Liver (tissue), 9 donors: ENCODE data around the gene MIB1. TPM values are rescaled to one million over a fixed set of nuclear protein-coding genes. Genes with fewer than 3 reads are reported as not detected.
A peak's percentile ranks its signal among the peaks of the same experiment; 100 is the strongest.

Experiments
- DNase-seq: peaks from one replicate; pipeline ENCODE4 v3.0.0-alpha.2; 2017; ENCODE audit warnings: low spot score
- H3K27ac ChIP-seq, 2 donors: one replicate each; pipeline ENCODE4 v1.7.0; 2013; ENCODE audit warnings: inconsistent platforms in 2 of 2, low read length in 2 of 2, control low read depth in 1 of 2, low read depth in 1 of 2, mild to moderate bottlenecking in 1 of 2
- H3K27me3 ChIP-seq, 4 donors: one replicate each; pipeline versions ENCODE4 v1.6.1 to v1.7.0; 2013; ENCODE audit warnings: low read length in 3 of 4, inconsistent platforms in 1 of 4, mild to moderate bottlenecking in 1 of 4, moderate library complexity in 1 of 4; ENCODE audit not compliant: control insufficient read depth in 4 of 4, insufficient read depth in 4 of 4
- H3K36me3 ChIP-seq, 4 donors: one replicate each; pipeline versions ENCODE4 v1.6.1 to v1.7.0; 2013; ENCODE audit warnings: low read length in 3 of 4, mild to moderate bottlenecking in 3 of 4, low read depth in 1 of 4, moderate library complexity in 1 of 4; ENCODE audit not compliant: control insufficient read depth in 4 of 4, insufficient read depth in 3 of 4
- H3K4me1 ChIP-seq, 4 donors: one replicate each; pipeline versions ENCODE4 v1.6.1 to v1.7.0; 2013; ENCODE audit warnings: low read length in 3 of 4, mild to moderate bottlenecking in 3 of 4, moderate library complexity in 1 of 4; ENCODE audit not compliant: control insufficient read depth in 4 of 4, insufficient read depth in 4 of 4
- H3K4me3 ChIP-seq, 3 donors: one replicate each; pipeline versions ENCODE4 v1.6.1 to v1.7.0; 2013; ENCODE audit warnings: low read length in 3 of 3, control low read depth in 1 of 3, low read depth in 1 of 3, mild to moderate bottlenecking in 1 of 3
- H3K9ac ChIP-seq, 2 donors: one replicate each; pipeline ENCODE4 v1.7.0; 2013; ENCODE audit warnings: low read length in 2 of 2, mild to moderate bottlenecking in 2 of 2, moderate library complexity in 2 of 2, control low read depth in 1 of 2, low read depth in 1 of 2
- H3K9me3 ChIP-seq, 4 donors: one replicate each; pipeline versions ENCODE4 v1.6.1 to v1.7.0; 2013; ENCODE audit warnings: low read length in 3 of 4; ENCODE audit not compliant: control insufficient read depth in 4 of 4
- ATF3 ChIP-seq: IDR thresholded peaks from 2 replicates; pipeline ENCODE4 v1.6.1; 2016; ENCODE audit warnings: antibody characterized with exemption
- CTCF ChIP-seq: fragments of 150-350 bp; IDR thresholded peaks from 2 replicates; pipeline ENCODE4 v1.5.1; 2017; ENCODE audit warnings: improper control_type of control experiment, low read depth, low read length; ENCODE audit not compliant: missing input control
- EGR1 ChIP-seq, 2 donors: IDR thresholded peaks; 2 replicates each; pipeline ENCODE4 v1.6.1; 2016 to 2018; ENCODE audit warnings: antibody characterized with exemption in 2 of 2, low read depth in 2 of 2
- FOXA1 ChIP-seq: IDR thresholded peaks from 2 replicates; pipeline ENCODE4 v1.6.1; 2016; ENCODE audit warnings: antibody characterized with exemption
- FOXA2 ChIP-seq: IDR thresholded peaks from 2 replicates; pipeline ENCODE4 v1.6.1; 2016; ENCODE audit warnings: antibody characterized with exemption
- HNF4A ChIP-seq, 2 donors: conservative IDR thresholded peaks; 2 replicates each; pipeline ENCODE4 v1.6.1; 2016; ENCODE audit warnings: antibody characterized with exemption in 2 of 2, mild to moderate bottlenecking in 2 of 2
- HNF4G ChIP-seq: IDR thresholded peaks from 2 replicates; pipeline ENCODE4 v1.6.1; 2016; ENCODE audit warnings: antibody characterized with exemption
- JUND ChIP-seq, 2 donors: IDR thresholded peaks; 2 replicates each; pipeline ENCODE4 v1.6.1; 2016; ENCODE audit warnings: antibody characterized with exemption in 2 of 2
- MAX ChIP-seq: IDR thresholded peaks from 2 replicates; pipeline ENCODE4 v1.6.1; 2016; ENCODE audit warnings: antibody characterized with exemption
- NR2F2 ChIP-seq: IDR thresholded peaks from 2 replicates; pipeline ENCODE4 v1.6.1; 2016; ENCODE audit warnings: antibody characterized with exemption
- RAD21 ChIP-seq, 2 donors: IDR thresholded peaks; 2 replicates each; pipeline ENCODE4 v1.6.1; 2016; ENCODE audit warnings: antibody characterized with exemption in 2 of 2, mild to moderate bottlenecking in 2 of 2
- RXRA ChIP-seq, 2 donors: IDR thresholded peaks; 2 replicates each; pipeline ENCODE4 v1.6.1; 2017 to 2018; ENCODE audit warnings: antibody characterized with exemption in 2 of 2, mild to moderate bottlenecking in 1 of 2
- SP1 ChIP-seq: IDR thresholded peaks from 2 replicates; pipeline ENCODE4 v1.6.1; 2018; ENCODE audit warnings: antibody characterized with exemption, mild to moderate bottlenecking
- TAF1 ChIP-seq: conservative IDR thresholded peaks from 2 replicates; pipeline ENCODE4 v1.6.1; 2016; ENCODE audit warnings: antibody characterized with exemption, mild to moderate bottlenecking
- YY1 ChIP-seq: IDR thresholded peaks from 2 replicates; pipeline ENCODE4 v1.6.1; 2016; ENCODE audit warnings: antibody characterized with exemption, mild to moderate bottlenecking
- ZBTB33 ChIP-seq: IDR thresholded peaks from 2 replicates; pipeline ENCODE4 v1.6.1; 2016; ENCODE audit warnings: antibody characterized with exemption
- WGBS: extraction: QIAGEN DNeasy Blood & Tissue Kit; methylation state at CpG from one replicate; pipeline ENCODE4 v1.1.7; 2013; 5-methylcytosine and 5-hydroxymethylcytosine counted together
- polyA plus RNA-seq, 2 donors: library from polyadenylated mRNA; stranded (reverse) in 1 of 2; unstranded in 1 of 2; fragments of 200-250 nt in 1 of 2; fragments of >200 nt in 1 of 2; fragmentation: Nextera tagmentation in 1 of 2; extraction: Ambion mirVana in 1 of 2; gene quantifications; one replicate each; pipeline versions ENCODE4 v1.2.1 to v1.2.3, GENCODE V29; 2013 to 2015
- total RNA-seq, 2 donors: library from RNA; depleted of rRNA; stranded (reverse); fragments of >200 nt; gene quantifications; one replicate each; pipeline ENCODE4 v1.2.3, GENCODE V29; 2014
- donor health status: healthy.
- donor health status: healthy.
- donor health status: healthy.
- donor health status: healthy.
- donor health status: healthy.

MIB1 gene
- total and polyA plus RNA-seq, 4 donors = 2.7 to 29.6 (median 14.9) TPM

- TF ChIP-seq FOXA2 = no peak
- no peak for TF ChIP-seq HNF4A (conservative IDR thresholded peaks at IDR 0.05)
- TF ChIP-seq EGR1 (IDR thresholded peaks at IDR 0.05; ENCODE audit: low read depth in 2 of 2) = no peak
- no peak for TF ChIP-seq YY1
- no peak for TF ChIP-seq MAX
- no peak for TF ChIP-seq ATF3
Observed at GRCh38 chr18:21701621-21702020, 39.0 kb upstream of the MIB1 start (continued).

- no peak for DNase-seq
- WGBS = 92% methylated on average over 5 of the region's 5 CpGs
- peaks cover 0 to 5% (median 2%) of the 10 kb centered on the region in 4 donors for H3K36me3 ChIP-seq
- H3K4me3 ChIP-seq = no peak overlapping the region
- H3K27ac ChIP-seq = no peak overlapping the region
- no peaks in the 10 kb centered on the region for H3K9me3 ChIP-seq
- TF ChIP-seq JUND (IDR thresholded peaks at IDR 0.05) = no peak
- TF ChIP-seq CTCF = no peak
- no peak for TF ChIP-seq EGR1 (IDR thresholded peaks at IDR 0.05; ENCODE audit: low read depth in 2 of 2)
- no peak for TF ChIP-seq HNF4A (conservative IDR thresholded peaks at IDR 0.05)
- TF ChIP-seq NR2F2 = no peak
- TF ChIP-seq FOXA1 = no peak
- TF ChIP-seq TAF1 = no peak
- TF ChIP-seq ZBTB33 = no peak
- no peak for TF ChIP-seq FOXA2
- no peak for TF ChIP-seq SP1
- TF ChIP-seq RAD21 (IDR thresholded peaks at IDR 0.05) = no peak
- TF ChIP-seq RXRA (IDR thresholded peaks at IDR 0.05) = no peak
- TF ChIP-seq ATF3 = no peak
- TF ChIP-seq HNF4G = no peak
- H3K4me1 ChIP-seq = peaks cover 3 to 34% (median 10%) of the 10 kb centered on the region in 4 donors
- H3K27me3 ChIP-seq = no peaks in the 10 kb centered on the region
- no peak overlapping the region for H3K9ac ChIP-seq
Observed at GRCh38 chr18:21702602-21703001, 38.0 kb upstream of the MIB1 start.

GRCh38 chr18:21703241-21703820 is 37.3 kb upstream of the MIB1 start:
- peak overlapping the region; percentile 94 to 97 for H3K27ac ChIP-seq
- H3K9me3 ChIP-seq = no peaks in the 10 kb centered on the region
- peak overlapping the region; percentile 71 to 93 for H3K9ac ChIP-seq
- DNase-seq = peak; percentile 54
- no peaks in the 10 kb centered on the region for H3K27me3 ChIP-seq
- H3K4me3 ChIP-seq = peak overlapping the region; percentile 61 to 87 (median 83)
- peaks cover 0 to 26% (median 7%) of the 10 kb centered on the region in 4 donors for H3K4me1 ChIP-seq
- peaks cover 0 to 5% (median 2%) of the 10 kb centered on the region in 4 donors for H3K36me3 ChIP-seq
- TF ChIP-seq RXRA (IDR thresholded peaks at IDR 0.05) = no peak
- no peak for TF ChIP-seq FOXA2
- TF ChIP-seq RAD21 (IDR thresholded peaks at IDR 0.05) = peak in 1 of 2 donors; percentile 10
- TF ChIP-seq EGR1 (IDR thresholded peaks at IDR 0.05; ENCODE audit: low read depth in 2 of 2) = no peak
- 9% methylated on average over 17 of the region's 17 CpGs for WGBS
